Dedifferentiated amniotic fluid mesenchymal stem cell (primary cell): Measurements from ENCODE around the gene DOLK.

Source experiments
- DNase-seq: peaks from one replicate; pipeline ENCODE4 v3.0.0-alpha.2; 2016; ENCODE audit errors: extremely low spot score

DOLK gene

DNA sequence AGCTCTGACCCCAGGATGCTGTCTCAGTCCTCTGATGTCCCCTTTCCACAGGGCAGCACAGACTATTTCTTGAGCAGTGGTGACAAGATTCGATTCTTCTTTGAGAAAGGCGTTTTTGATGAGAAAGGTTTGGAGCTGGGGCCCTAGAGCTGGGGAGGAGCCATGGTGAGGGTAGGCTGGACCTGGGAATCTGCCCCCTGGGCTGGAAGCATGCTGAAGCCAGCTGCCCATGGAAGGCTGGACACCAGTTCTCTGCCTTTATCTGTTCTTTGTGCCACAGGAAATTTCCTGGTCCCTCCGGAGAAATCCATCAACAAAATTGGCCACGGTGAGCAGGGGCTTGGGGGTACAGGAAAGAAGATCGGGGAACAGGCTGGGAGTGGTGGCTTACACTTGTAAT is 13.7 kb downstream of the DOLK start:
- DNase-seq: no peak

DNA sequence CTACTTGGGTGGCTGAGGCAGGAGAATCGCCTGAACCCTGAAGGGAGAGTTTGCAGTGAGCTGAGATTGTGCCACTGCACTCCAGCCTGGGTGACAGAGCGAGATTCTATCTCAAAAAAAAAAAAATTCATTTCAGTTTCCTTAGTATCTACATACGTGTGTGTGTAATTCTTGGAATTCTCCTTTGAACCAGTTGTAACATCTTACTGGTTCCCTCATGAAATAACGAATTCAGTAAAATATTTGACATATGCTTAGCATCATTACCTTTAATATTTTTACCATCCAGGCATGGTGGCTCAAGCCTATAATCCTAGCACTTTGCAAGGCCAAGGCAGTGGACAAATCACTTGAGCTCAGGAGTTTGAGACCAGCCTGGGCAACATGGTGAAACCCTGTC is 17.8 kb downstream of the DOLK start:
- DNase-seq: no peak

DNA sequence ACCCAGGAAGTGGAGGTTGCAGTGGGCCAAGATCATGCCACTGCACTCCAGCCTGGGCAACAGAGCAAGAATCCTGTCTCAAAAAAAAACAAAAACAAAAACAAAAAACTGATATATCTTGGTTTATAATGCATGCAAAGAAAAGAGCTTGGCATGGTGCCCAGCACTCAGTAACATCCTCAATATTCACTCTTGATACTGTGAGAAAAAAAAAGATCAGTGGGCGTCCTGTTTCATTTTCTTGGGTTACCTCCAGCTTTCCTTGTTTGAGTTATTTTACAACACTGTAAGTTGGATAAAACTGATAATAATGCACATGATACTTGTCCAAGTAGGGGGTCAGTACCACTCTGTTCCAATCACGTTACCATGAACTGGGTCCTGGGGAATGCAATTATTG is 18.8 kb downstream of the DOLK start:
- no peak for DNase-seq

DNA sequence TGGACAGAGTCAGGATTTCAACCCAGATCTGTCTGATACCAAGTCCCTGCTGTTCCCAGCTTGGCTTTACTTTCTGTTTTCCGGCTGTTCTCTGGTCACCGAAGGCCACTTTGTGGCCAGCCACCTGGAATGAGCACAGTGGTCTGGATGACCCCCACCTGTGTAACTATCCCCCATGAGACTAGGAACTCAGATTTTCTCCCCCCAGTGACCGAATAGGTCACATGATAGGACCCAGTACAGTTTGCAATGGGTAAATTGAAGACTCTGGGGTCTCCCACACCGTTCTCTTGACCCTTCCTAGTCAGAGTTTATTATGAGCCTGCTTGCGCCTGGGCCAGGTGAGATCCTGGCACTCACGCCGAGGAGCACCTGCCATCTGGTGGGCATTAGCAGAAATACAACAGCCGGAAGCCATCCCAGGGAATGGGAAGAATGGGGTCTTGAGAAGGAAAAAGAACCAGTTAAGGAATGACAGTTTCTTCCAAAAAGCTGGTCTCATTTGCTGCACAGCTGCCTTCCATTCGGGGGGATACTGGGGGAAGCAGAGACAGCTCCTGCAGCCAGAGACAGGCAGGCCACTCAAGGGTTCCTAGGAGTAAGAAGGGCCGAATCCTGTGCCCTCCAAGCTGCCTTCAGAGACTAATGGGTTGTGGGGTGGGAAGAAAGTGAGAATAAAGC is 19.5 kb downstream of the DOLK start:
- DNase-seq: no peak

DNA sequence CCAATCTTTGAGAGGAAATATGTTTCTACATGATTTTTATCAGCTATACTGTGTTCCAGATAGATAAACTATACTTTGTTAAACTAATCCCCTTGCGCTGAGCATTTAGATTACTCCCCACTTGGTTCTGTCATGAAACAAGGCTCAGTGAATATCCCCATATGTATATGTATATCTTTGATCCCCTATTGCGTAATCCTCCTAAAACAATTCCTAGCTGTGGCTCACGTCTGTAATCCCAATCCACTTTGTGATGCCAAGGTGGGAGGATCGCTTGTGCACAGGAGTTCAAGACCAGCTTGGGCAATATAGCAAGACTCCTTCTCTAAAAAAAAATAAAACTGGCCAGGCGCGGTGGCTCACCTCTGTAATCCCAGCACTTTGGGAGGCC is 23.9 kb downstream of the DOLK start:
- no peak for DNase-seq

DNA sequence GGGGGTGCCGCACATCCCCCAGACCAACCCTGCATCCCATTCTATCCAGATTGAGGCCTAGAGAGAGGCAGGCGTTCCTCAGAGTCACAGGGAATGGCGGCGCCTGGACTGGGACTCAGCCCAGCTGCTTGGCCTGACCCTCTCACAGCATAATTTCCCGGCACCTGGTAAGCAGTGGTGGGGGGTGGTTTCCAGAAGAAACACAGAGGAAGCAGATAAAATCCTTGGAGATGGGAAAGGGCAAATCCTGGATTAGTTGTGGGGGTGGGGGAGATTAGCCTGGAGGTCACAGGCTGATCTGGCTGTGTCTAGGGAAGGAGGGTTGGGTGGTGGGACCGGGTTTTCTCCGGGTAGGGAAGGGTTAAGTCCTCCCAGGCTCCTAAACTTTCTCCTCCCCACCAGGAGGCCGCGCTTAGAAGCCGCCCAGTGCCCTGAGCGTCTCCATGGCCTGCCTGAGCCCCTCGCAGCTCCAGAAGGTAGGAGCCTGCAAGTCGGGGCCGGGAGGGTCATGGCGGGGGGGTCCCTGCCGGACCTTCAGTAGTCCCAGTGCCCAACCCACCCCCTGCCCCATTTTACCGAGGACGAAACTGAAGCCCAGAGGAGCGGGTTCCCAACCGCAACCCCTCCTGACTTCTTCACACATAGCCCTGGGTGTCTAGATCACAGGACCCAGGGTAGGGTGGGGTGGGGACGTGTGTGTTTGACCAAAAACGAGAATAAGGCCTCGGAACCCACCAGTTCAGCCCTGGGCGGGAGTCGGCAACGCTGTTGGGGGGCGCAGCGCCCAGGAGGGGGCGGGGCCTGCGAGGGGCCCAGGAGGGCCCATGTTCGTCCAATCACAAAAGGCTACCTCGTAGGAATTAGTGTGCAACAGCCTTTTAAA is 25.3 kb downstream of the DOLK start:
- DNase-seq: no peak

DNA sequence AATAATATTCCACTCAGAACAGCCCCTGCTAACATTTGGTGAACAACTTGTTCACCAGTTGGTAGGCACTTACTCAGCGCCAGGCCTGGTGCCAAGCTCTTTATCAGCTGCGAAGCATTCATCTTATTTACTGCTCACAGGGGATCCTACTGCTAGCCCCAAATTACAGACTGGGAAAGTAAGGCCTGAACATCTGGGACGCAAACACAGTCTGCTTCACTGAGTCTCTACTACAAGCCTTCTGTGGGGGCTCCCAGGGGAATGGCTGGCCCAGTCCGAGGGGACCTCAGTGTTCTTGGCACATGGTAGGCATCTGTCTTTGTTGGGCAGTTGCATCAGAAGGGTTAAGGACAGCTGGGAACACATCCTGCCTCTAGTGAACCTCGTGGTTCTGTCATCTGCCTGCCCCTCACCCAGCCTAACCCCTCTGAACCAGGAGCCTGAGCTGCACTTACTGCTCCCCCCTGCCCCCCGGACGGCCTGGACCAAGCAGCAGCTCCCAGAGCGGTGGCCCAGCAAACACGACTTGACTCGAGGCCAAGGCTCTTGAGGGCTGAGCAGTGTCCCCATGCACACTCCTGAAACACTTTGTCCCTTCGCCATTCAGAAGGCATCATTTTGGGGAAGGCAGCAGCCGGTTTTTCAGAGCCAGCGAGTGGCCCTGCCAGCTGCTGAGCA is 26.9 kb downstream of the DOLK start, which contains the start of gene PHYHD1:
PHYHD1 (plus strand) TSS at position 602 of the 678 bp plus-strand sequence. CDS start 1,342 bp downstream, outside the sequence.
- no peak for DNase-seq

DNA sequence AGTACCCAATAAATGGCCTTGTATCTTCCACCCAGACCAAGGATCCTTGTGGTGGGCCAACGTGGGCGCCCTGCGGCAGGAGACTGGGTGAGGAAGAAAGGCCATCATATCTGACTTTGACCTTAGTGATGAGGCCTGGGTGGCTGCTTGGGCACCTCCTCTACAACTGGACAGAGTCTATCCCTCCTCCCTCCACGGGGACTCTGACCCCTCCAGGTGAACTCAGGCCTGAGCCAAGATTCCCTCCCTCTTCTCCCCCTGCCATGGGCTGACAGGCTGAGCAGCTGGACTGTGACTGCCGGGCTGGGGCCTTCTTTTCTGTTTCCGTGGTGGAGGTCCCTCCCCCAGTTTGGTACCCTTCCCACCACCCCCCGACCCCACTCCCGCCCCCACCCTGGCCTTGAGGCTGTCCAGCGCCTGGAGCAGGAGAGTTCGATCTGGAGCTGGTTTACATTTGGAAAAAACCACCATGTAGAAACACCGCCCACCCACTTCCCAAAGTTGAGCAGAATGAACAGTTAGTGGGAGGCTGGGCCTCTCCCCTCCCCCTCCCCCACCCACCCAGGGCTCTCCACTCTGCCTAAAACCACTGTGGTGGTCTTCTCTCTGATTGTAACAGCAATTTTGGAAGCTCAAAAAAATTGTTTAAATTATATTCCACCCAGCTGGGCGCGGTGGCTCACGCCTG is 27.9 kb downstream of the DOLK start:
- no peak for DNase-seq

DNA sequence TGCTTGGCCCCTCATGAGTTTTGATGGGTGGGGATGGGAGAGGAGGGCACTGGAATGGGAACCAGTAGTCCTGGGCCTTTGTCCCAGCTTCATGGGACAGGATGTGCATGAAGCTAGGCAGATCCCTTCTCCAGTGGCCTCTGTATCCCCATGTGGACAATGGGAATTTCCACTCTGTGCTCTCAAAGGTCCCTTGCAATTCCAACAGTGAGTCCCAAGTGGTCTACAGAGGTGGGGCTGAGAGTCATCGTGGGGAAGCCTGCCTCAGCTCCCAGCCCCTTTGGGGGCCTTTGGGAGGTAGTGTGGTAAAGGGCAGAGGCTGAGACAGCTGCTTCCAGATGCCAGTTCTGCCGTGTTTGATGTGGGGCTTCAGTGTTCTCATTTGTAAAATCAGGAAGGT is 28.5 kb downstream of the DOLK start:
- no peak for DNase-seq

DNA sequence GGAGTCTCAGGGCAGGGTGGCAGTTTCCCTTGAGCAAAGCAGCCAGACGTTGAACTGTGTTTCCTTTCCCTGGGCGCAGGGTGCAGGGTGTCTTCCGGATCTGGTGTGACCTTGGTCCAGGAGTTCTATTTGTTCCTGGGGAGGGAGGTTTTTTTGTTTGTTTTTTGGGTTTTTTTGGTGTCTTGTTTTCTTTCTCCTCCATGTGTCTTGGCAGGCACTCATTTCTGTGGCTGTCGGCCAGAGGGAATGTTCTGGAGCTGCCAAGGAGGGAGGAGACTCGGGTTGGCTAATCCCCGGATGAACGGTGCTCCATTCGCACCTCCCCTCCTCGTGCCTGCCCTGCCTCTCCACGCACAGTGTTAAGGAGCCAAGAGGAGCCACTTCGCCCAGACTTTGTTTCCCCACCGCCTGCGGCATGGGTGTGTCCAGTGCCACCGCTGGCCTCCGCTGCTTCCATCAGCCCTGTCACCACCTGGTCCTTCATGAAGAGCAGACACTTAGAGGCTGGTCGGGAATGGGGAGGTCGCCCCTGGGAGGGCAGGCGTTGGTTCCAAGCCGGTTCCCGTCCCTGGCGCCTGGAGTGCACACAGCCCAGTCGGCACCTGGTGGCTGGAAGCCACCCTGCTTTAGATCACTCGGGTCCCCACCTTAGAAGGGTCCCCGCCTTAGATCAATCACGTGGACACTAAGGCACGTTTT is 30.1 kb downstream of the DOLK start:
- no peak for DNase-seq

DNA sequence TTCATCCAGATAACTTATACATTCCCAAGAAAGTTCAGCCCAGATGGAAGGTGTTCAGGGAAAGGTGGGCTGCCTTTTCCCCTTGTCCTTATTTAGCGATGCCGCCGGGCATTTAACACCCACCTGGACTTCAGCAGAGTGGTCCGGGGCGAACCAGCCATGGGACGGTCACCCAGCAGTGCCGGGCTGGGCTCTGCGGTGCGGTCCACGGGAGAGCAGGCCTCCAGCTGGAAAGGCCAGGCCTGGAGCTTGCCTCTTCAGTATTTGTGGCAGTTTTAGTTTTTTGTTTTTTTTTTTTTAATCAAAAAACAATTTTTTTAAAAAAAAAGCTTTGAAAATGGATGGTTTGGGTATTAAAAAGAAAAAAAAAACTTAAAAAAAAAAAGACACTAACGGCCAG is 30.7 kb downstream of the DOLK start:
- no peak for DNase-seq

DNA sequence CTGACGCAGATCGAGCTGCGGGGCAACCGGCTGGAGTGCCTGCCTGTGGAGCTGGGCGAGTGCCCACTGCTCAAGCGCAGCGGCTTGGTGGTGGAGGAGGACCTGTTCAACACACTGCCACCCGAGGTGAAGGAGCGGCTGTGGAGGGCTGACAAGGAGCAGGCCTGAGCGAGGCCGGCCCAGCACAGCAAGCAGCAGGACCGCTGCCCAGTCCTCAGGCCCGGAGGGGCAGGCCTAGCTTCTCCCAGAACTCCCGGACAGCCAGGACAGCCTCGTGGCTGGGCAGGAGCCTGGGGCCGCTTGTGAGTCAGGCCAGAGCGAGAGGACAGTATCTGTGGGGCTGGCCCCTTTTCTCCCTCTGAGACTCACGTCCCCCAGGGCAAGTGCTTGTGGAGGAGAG is 31.2 kb downstream of the DOLK start:
- no peak for DNase-seq

DNA sequence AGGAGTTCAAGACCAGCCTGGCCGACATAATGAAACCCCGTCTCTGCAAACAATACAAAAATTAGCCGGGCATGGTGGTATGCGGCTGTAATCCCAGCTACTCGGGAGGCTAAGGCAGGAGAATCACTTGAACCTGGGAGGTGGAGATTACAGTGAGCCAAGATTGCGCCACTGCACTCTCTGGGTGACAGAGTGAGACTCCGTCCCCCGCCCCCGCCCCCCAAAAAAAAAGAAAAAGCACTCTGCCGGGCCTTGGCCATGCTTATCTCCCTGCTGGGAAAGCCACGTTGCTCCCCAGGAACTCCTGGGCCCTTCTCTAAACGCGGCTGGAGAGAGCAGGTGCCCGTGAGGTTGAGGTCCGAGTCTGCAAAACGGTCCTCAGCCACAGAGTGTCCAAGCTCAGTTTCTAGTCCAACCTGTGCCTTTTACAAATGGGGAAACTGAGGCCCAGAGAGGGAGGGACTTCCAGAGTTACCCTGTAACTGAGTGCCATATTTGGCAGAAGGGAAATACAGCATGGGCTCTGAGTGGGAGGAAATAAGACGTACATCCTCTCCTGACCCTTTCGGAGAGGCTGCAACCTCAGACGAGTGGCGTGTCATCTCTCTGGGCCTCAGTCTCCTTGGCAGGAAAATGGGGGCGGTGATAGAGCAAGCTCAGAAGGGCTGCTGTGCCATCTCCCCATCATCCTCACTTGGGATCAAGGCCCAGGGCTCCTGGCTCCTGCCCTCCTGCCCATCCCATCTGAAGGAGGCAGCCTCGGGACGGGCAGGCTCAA is 33.2 kb downstream of the DOLK start:
- DNase-seq: no peak

DNA sequence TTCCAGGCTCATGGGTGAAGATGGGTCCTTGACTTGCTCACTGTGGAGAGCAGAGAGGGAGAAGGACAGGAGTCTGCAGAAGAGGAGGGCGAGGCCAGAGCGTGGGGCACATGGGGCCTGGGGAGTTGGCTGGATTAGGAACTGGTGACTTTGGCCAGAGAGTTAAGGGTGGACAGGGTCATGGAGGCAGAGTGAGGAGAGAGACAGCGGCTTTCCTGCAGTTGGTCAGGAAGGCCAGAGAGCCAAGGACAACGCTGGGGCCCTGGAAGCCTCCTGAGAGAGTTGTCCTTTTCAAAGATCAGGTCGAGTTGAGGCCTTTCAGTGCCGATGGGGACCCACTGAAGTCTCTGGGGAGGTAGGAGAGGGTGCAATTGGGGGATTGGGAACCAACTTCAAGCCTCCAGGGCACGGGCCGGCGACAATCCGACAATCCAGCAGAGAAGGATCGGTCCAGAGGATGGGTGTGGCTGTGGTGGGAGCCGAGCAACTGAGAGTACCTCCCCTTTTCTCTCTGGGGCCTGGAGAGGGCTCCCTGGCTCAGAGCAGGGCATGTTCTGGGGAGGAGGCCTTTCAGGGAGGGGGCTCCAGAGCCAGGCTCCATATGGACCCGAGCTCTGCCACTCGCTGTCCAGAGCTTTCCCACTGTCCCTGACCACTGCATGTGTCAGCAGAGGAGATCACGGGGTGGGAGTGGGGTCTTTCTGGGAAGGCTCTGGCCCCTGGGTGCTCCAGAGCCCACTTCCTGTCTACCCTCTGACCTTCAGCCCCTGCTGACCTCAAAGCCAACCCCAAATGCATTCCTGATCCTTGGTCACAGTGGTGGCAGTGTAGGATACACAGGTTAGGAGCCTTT is 34.1 kb downstream of the DOLK start:
- DNase-seq: no peak

DNA sequence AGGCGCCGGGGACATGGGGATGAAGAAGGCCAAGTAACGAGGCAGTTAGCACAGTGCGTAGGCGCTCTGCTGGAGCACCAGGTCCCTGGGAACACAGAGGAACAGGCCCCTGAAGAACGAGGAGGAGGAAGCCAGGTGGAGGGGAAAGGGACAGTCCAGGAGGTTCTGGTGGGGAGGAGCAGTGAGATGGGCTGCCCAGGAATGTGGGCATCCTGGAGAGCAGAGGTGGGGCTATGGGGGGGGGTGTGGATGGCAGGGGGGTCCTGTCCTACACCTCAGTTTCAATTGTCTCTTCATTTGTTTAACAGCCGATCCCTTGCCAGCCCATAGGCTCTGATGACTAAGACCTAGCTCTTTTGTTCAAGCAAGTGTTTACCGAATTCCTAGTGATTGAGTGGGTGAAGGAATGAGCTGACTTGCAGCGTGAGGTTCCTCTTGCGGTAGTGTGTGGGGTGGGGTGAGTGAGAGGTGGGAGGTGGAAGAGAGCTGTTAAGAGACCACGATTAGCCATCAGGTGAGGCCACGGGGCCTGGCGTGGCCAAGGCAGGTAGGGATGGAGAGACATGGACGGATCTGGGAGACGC is 35.0 kb downstream of the DOLK start:
- peak; percentile 41 for DNase-seq

DNA sequence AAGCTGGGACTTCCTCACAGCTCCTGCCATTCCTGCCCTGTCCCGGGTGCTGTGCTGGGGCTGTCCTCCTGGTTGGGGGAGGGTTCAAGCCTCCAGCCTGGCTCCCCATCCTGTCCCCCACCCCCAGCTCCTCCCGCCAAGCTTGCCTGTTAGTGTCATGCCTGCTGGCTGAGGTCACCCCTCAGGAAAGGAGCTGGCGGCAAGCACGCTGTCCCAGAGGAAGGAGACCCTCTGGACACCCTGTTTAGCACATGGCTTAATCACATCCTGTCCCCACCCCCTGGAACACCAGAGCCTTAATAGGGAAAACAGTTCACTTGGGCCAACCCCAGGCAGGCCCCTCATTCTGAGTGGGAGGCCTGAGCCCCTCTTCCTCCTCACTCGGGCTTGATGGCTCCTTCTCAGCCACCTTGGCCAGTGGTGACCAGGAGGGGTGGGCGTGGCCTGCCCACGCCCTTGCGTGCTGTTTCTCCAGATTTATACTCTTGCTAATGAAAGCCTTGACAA is 35.8 kb downstream of the DOLK start:
- no peak for DNase-seq

DNA sequence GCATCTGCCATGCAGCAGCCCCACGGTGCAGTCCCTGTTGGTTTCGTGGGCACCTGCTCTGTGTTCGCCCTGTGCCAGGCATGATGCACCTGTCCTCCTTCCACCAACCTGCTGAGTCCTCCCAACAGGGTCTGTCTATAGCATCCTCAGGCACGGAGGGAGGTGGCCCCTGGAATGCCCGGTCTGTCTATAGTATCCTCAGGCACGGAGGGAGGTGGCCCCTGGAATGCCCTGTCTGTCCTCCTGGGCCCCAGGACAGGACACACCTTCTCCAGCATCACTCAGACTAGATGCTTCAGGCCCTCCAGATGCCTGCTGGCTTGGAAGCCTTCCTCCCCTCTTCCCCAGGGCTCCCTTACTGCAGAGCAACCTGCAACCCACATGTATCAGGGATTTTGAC is 36.5 kb downstream of the DOLK start:
- DNase-seq: no peak

DNA sequence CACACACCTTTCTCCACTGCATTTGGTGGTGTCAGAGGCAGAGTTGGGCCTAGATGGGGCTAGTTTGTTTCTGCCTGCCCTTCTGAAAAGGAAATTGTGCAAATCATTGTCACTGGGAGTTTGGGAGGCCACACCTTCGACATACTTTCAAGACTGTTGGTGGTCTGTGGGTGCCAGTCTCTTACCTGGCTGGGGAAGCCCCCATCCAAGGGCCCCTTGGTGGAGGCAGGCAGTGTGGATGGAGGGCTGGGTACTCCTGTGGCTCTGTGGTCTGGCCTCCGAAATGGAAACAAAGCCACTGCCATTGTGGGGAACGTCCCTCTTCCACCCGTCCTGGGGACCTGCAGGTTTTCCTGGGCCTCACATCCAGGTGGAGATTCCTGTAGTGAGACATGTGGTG is 37.5 kb downstream of the DOLK start:
- no peak for DNase-seq

DNA sequence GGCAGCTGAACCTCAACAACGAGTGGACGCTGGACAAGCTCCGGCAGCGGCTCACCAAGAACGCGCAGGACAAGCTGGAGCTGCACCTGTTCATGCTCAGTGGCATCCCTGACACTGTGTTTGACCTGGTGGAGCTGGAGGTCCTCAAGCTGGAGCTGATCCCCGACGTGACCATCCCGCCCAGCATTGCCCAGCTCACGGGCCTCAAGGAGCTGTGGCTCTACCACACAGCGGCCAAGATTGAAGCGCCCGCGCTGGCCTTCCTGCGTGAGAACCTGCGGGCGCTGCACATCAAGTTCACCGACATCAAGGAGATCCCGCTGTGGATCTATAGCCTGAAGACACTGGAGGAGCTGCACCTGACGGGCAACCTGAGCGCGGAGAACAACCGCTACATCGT is 39.0 kb downstream of the DOLK start:
- no peak for DNase-seq
